Measurements from ENCODE around the gene ZFP36L1.

The ZFP36L1 gene

GRCh38 chr14:68794851-68795596 lies 2.2 kb upstream of the ZFP36L1 start:
- TF ChIP-seq ZBTB7A (IDR thresholded peaks at IDR 0.05; ENCODE audit: low read depth) (peak; percentile 41; the same call in 1 of the 2 replicates), RAD21 (IDR thresholded peaks at IDR 0.05; ENCODE audit: low read depth) (no peak), NFIC (IDR thresholded peaks at IDR 0.05) (no peak), YY1 (IDR thresholded peaks at IDR 0.05; ENCODE audit: low read depth) (no peak), FOXM1 (IDR thresholded peaks at IDR 0.05; ENCODE audit: borderline replicate concordance, low read depth) (no peak), CEBPB (IDR thresholded peaks at IDR 0.05) (no peak), EP300 (IDR thresholded peaks at IDR 0.05; ENCODE audit: borderline replicate concordance) (no peak; the same call in 1 of the 2 replicates), TAF1 (IDR thresholded peaks at IDR 0.05; ENCODE audit: low read depth) (no peak)

GRCh38 chr14:68794130-68794850 lies 1.4 kb upstream of the ZFP36L1 start:
- TF ChIP-seq FOXM1 (IDR thresholded peaks at IDR 0.05; ENCODE audit: borderline replicate concordance, low read depth) (no peak), RAD21 (IDR thresholded peaks at IDR 0.05; ENCODE audit: low read depth) (peak; percentile 19; the same call in 1 of the 2 replicates), CREB1 (IDR thresholded peaks at IDR 0.05; ENCODE audit: low read depth) (no peak; the same call in 1 of the 2 replicates), YY1 (IDR thresholded peaks at IDR 0.05; ENCODE audit: low read depth) (0 out of 2 replicates have a peak, but pooled peaks have one; percentile 28), NFIC (IDR thresholded peaks at IDR 0.05) (no peak; the same call in 1 of the 2 replicates), ZBTB7A (IDR thresholded peaks at IDR 0.05; ENCODE audit: low read depth) (no peak), TAF1 (IDR thresholded peaks at IDR 0.05; ENCODE audit: low read depth) (0 out of 2 replicates have a peak, but pooled peaks have one; percentile 40), REST (IDR thresholded peaks at IDR 0.05; ENCODE audit: low read depth) (no peak), USF1 (IDR thresholded peaks at IDR 0.05) (no peak), CEBPB (IDR thresholded peaks at IDR 0.05) (no peak; the same call in 1 of the 2 replicates), TCF12 (IDR thresholded peaks at IDR 0.05; ENCODE audit: low read depth) (peak; percentile 26; the same call in 1 of the 2 replicates), MAX (IDR thresholded peaks at IDR 0.05) (peak; percentile 98), EGR1 (IDR thresholded peaks at IDR 0.05) (no peak), EP300 (IDR thresholded peaks at IDR 0.05; ENCODE audit: borderline replicate concordance) (0 out of 2 replicates have a peak, but pooled peaks have one; percentile 18), TEAD4 (IDR thresholded peaks at IDR 0.05) (peak; percentile 56)

GRCh38 chr14:68793734-68794129 lies 865 bp upstream of the ZFP36L1 start:
- TF ChIP-seq EP300 (IDR thresholded peaks at IDR 0.05; ENCODE audit: borderline replicate concordance) (no peak), ZBTB7A (IDR thresholded peaks at IDR 0.05; ENCODE audit: low read depth) (peak; percentile 76; the same call in 1 of the 2 replicates), EGR1 (IDR thresholded peaks at IDR 0.05) (0 out of 2 replicates have a peak, but pooled peaks have one; percentile 26), FOXM1 (IDR thresholded peaks at IDR 0.05; ENCODE audit: borderline replicate concordance, low read depth) (no peak), USF1 (IDR thresholded peaks at IDR 0.05) (no peak), TEAD4 (IDR thresholded peaks at IDR 0.05) (no peak), YY1 (IDR thresholded peaks at IDR 0.05; ENCODE audit: low read depth) (no peak), REST (IDR thresholded peaks at IDR 0.05; ENCODE audit: low read depth) (no peak), CREB1 (IDR thresholded peaks at IDR 0.05; ENCODE audit: low read depth) (no peak), TCF12 (IDR thresholded peaks at IDR 0.05; ENCODE audit: low read depth) (0 out of 2 replicates have a peak, but pooled peaks have one; percentile 3), RAD21 (IDR thresholded peaks at IDR 0.05; ENCODE audit: low read depth) (no peak), MAX (IDR thresholded peaks at IDR 0.05) (no peak), NFIC (IDR thresholded peaks at IDR 0.05) (no peak), CEBPB (IDR thresholded peaks at IDR 0.05) (no peak)

GRCh38 chr14:68792678-68792978 lies 239 bp downstream of the ZFP36L1 start:
- TF ChIP-seq MAX (IDR thresholded peaks at IDR 0.05) (peak; percentile 65), ZBTB7A (IDR thresholded peaks at IDR 0.05; ENCODE audit: low read depth) (no peak)

All from Ishikawa (cell line).